Activated effector memory CD4-positive, alpha-beta T cell treated with anti-CD3 and anti-CD28 coated beads, Interleukin-2, amount 50 U/mL, for 16 hours (primary cell): ENCODE data around the gene SAA2.
"Not testable (repeated sequence)": the region's sequence is repeated elsewhere in the genome, so short reads cannot be mapped to it uniquely, and the experiment has no call there.

Source experiments
- DNase-seq: peaks from one replicate; pipeline ENCODE4 v3.0.0-alpha.2; 2020

Gene SAA2

DNA sequence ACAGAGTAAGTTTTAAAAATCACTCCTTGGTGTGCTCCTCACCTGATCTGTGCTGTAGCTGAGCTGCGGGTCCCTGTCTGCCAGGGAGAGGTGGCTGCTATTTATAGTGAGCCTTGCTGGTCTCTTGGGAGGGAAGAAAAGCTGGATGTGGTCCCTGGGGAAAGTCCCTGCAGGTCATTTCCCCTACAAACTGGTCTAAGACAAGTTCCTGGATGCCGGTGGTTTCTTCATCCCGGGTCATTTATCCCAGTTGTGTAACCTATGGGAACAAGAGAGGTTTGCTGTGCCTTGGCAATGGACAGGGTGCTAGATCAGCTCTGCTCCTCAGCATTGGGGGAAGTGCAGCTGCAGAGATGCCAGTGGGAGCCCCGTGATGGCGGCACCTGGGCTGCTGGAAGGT is at the start of gene SAA2:
SAA2 (minus strand) TSS at position 108 of the 400 bp plus-strand sequence. CDS start 657 bp downstream, outside the sequence.
- no peak for DNase-seq

GRCh38 chr11:18295316-18295715 is 46.8 kb upstream of the SAA2 start:
- no peak for DNase-seq

DNA sequence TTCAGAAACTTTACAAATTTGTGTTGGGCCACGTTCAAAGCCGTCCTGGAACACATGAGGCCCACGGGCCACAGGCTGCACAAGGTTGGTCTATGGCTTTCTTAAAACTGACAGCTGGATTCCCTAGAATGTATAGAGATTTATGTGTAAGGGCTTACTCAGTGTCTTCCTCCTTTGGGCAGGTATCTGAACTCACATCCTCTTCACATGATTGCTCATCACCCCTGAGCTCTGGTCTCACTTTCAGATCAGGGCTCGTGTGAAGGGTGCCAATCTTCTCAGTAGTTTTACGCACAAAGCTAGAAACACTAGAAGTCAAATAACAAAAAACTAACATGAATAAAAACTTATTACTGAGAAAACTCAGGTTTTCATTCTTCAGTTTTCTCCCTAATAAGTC is 46.4 kb upstream of the SAA2 start:
- DNase-seq = no peak

DNA sequence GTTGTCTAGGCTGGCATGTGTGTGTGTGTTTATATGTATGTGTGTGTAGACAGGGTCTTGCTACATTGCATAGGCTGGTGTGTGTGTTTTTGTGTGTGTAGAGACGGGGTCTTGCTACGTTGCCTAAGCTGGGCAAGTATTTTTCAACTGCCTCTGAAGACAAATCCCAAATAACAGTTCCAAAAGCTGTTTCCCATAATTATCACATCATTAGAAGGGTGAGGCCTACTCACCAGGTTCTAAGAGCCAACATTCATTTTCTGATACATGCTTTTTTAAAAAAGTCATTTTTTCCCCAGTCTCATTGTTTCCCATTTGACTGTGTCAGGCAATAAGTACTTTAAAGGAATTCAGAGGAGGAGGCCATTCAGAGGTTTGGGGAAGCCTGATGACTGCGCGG is 40.4 kb upstream of the SAA2 start:
- DNase-seq = no peak

DNA sequence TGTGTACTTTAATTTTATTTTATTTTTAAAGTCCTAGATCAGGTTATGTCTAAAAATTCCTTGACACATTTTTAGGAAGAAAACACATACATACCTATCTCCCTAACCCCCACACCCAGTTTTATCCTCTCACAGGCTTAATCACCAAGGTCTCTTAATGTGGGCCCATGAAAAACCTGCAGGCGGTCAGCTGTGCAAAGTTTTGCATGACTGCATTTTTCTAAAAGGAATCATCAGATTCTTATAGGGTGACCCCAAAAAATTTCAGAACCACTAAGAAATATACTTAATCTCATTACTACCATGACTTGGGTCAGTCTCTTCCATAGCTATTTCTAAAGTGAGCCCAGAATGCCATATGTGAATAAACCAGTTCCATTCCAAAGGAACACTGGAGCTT is 37.4 kb upstream of the SAA2 start:
- DNase-seq = no peak

GRCh38 chr11:18282626-18283025 is 34.2 kb upstream of the SAA2 start:
- no peak for DNase-seq

DNA sequence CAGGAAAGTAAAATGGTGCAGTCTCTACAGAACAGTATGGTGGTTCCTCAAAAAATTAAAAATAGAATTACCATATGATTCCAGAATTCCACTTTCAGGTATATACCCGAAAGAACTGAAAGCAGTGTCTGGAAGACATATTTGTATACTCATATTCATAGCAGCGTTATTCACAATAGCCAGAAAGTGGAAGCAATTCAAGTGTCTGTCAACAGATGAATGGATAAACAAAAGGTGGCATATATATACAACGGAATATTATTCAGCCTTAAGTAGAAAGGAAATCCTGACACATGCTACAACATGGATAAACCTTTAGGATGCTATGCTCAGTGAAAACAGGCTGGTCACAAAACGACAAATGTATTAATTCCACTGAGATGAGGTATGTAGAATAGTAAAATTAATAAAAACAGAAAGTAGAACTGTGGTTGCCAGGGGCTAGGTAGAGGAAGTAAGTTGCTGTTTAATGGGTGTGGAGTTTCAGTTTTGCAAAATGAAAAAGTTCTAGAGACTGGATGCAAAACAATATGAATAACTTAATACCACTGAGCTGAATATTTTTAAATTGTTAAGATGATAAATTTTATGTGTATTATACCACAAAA is 32.1 kb upstream of the SAA2 start:
- DNase-seq = no peak

DNA sequence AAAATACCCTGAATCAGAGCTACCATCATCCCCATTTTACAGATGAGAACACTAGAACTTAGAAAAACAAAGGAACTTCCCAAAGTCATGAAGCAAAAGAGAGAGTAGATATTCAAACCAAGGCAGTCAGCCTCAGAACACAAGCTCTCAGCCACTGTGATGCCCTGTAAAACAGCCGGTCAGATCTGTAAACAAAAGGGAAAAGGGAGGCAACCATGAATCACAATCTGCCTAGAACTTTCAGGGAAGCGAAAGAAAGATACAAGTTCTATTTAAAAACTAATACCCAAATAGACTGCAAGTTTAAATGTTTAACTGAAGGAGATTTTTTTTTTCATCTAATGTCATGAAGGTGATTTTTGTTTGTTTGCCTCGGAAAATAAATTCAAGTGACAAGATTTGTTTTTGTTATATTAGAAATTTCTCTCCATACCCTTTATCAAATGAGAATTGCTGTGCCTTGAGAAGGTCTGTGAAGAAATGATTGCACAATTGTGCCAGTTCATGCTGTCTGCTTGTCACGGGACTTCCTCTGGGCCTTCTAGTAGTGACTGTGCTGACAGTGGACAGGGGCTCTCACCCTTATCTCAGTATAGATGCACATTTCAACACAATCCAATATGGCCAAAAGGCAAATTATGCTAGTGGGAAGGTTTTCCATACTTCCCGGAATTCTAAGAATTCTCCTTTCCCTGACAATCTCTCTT is 29.2 kb upstream of the SAA2 start:
- no peak for DNase-seq

- no peak for DNase-seq
Measured at GRCh38 chr11:18271206-18271605, 22.7 kb upstream of the SAA2 start.

DNA sequence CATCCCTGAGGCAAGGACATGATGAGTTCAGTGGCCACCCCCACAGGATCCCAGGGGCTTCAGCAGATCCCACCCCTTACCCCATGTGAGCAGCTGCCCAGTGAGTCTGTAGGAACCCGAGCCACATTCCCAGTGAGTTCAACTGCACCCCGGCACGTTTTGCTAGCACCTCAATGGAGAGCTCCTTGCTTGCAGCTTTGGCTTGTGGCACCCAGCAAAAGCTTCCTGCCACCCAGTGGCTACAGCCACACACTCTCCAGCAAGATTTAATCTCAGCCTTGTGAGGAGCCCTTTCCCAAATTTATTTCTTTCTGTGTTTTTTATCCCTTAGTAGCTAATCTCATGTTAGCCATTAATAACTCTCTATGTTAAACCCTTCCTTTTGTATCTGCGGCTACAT is 21.6 kb upstream of the SAA2 start:
- no peak for DNase-seq

DNA sequence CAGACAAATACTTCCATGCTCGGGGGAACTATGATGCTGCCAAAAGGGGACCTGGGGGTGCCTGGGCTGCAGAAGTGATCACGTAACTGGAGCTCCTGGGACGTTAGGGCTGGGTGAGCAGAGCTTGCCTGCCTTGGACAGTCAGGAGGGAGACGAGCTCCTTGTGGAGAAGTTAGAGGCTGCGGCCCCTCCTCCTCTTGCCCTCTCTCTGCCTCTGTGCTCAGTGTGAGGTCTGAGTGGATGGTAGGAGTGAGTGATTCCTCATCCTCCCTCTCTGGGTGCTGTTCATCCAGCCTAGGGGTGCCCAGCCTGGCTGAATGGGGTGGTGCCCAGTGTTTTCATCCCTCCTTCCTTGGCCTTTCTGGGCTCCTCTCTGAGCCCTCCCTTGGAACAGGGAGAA is 20.8 kb upstream of the SAA2 start:
- not testable (repeated sequence) for DNase-seq

- not testable (repeated sequence) for DNase-seq
Measured at GRCh38 chr11:18267335-18268133, 19.1 kb upstream of the SAA2 start.

GRCh38 chr11:18265949-18266348 is 17.5 kb upstream of the SAA2 start, which contains the start of gene SAA1:
SAA1 (plus strand) TSS chr11:18266264; CDS start chr11:18266888, 624 bp downstream.
- no peak for DNase-seq

GRCh38 chr11:18264677-18265555 is 16.4 kb upstream of the SAA2 start:
- DNase-seq = no peak

DNA sequence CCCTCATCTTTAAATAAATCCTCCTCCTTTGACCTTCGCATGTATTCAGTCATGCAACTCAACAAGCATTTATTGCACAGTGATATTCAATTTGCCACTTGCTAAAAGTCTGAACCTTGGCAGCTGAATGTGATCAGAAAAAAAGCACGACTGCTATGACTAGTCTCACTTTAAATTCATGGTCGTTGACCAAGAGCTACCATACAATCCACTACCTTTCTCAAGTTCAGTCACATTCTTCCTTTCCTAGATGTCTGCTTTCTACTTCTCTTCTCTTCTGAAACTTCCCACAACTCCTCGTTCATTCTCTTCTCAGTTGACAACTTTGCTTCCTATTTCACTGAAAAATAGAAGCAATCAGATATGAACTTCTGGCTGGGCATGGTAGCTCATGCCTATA is 15.6 kb upstream of the SAA2 start:
- DNase-seq = no peak

GRCh38 chr11:18262681-18263350 is 14.3 kb upstream of the SAA2 start:
- not testable (repeated sequence) for DNase-seq

GRCh38 chr11:18261721-18262120 is 13.3 kb upstream of the SAA2 start:
- DNase-seq = no peak

DNA sequence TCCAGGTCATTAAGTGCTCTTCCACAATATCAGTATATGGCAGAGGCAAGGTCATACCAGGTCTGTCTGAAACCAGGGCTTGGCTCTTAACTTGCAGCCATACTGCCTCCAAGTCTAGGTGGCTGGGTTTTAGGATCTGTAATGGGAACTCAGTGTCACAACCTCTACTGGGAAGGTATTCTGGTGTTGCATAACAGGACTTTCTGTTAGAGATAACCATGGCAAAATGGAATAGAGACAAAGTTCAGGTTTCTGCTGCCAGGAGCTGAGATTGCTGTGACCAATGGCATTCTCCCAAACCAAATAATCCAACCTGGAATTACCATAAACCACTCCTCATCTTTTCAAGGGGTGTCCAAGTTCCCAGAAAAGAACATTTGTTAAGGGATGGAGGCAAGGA is 10.8 kb upstream of the SAA2 start:
- DNase-seq = no peak

DNA sequence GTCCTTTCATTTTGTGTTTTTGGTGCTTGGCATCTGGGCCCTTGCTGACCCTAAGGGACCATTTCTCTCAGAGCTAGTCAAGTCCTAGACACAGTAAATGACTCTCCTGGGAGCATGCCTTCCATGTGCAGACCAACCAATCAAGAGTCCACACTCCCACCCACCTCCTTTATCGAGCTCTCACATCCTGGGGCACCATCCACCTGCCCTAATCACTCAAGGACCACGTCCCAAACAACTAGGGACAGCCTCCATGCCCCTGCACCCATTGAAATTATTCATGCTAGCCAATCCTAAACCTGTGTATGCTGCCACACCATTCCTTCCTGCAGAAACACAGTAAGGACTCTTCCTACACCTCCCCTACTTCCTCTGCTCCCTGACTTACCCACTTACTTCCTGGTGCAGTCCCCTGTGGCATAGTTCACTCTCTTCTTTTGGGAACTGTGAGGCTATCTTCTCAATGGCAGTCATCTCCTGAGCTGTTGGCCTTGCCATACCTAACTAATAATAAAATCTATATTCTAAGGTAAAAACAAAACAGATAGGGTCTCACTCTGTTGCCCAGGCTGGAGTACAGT is 6.4 kb upstream of the SAA2 start:
- no peak for DNase-seq

GRCh38 chr11:18253778-18254338 is 5.4 kb upstream of the SAA2 start:
- no peak for DNase-seq

- no peak for DNase-seq
Measured at GRCh38 chr11:18253233-18253632, 4.8 kb upstream of the SAA2 start.

DNA sequence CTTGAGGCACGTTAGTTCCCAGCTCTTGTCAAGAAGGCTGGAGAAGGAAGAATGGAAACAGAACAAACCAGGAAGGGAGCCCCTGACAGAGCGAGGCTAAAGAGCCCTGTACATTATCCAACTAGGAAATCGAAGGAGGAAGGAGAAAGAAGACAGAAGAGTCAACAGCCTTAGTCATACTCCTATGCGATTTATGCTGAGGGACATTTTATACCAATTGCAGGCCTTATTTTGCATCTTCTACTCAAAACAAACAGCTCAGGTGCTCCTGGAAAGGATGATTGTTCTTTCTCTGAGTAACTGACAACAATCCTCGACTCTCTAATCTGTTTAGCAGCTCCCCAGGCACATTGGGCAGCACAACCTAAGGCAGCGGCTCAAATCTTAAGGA is 1.3 kb downstream of the SAA2 start:
- DNase-seq = not testable (repeated sequence)
